Transverse colon (tissue), 4 donors: ENCODE results near the gene GAS7.

ENCODE experiments used
- POLR2A ChIP-seq: fragments of 450-650 bp; IDR thresholded peaks from one replicate; pipeline ENCODE4 v1.6.1; 2016; ENCODE audit warnings: antibody characterized with exemption, mild to moderate bottlenecking, moderate library complexity
- POLR2AphosphoS5 ChIP-seq, 3 donors: sonication (generic); formaldehyde crosslinking; IDR thresholded peaks; one replicate each; pipeline ENCODE4 v1.6.1; 2016; ENCODE audit warnings: antibody characterized with exemption in 3 of 3
- TF ChIP-seq, protein P1 (sequence below), 5 experiments: fragments of 200-600 bp in 3 of 5; fragments of 450-650 bp in 2 of 5; sonication (generic) in 3 of 5; IDR thresholded peaks; 1 replicate in 2 of 5; 2 replicates in 3 of 5; pipeline ENCODE4 v1.5.1; 2016 to 2017; ENCODE audit warnings: antibody characterized with exemption in 5 of 5, inconsistent platforms in 3 of 5, mild to moderate bottlenecking in 2 of 5, moderate library complexity in 1 of 5

DNA sequence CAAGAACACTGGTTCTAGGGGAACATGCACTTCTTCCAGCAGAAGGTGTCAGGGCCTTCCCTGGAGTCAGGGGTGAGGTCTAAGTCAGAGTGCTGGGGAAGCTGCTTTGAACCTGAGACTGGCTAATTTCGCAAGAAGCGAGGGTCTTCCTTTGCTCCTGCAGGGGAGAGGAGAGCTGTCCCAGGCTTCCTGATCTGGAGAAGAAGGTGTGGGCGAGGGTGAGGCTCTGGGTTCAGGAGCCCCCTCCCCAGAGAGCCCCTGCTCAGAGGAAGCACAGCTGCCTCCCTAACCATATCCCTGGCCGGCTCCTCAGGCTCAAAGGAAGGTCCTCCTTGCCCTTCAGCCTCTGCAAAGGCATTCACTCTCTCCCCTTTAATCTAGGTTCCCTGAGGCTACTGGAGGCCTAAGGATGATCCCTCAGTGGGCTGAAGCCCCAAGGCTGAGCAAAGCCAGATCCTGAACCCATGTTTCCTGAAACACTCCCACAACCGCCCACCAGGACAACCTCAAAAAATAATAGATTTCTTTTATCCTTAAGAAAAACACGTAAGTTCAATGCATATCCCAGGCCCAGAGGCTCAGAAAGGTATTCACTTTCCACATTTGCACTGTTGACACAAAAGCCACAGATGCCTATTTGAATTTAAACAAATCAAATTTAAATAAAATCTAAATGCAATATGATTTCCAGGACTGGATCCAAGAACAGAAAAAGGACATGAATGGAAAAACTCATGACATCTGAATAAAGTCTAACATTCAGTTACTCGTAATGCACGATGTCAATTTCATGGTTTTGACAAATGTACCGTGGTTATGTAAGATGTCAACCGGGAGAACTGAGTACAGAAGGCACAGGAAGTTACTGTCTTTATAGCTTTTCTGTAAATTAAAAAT lies 221.9 kb downstream of the GAS7 start:
- TF ChIP-seq, protein P1, sequence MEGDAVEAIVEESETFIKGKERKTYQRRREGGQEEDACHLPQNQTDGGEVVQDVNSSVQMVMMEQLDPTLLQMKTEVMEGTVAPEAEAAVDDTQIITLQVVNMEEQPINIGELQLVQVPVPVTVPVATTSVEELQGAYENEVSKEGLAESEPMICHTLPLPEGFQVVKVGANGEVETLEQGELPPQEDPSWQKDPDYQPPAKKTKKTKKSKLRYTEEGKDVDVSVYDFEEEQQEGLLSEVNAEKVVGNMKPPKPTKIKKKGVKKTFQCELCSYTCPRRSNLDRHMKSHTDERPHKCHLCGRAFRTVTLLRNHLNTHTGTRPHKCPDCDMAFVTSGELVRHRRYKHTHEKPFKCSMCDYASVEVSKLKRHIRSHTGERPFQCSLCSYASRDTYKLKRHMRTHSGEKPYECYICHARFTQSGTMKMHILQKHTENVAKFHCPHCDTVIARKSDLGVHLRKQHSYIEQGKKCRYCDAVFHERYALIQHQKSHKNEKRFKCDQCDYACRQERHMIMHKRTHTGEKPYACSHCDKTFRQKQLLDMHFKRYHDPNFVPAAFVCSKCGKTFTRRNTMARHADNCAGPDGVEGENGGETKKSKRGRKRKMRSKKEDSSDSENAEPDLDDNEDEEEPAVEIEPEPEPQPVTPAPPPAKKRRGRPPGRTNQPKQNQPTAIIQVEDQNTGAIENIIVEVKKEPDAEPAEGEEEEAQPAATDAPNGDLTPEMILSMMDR (IDR thresholded peaks at IDR 0.05) = no peak
- TF ChIP-seq POLR2AphosphoS5 (IDR thresholded peaks at IDR 0.05) (no peak), POLR2A (no peak)
